ELF-1 (cell line): Measurements from ENCODE around the gene WDR18.

Experiments used
- DNase-seq: peaks from one replicate; pipeline ENCODE4 v3.0.0-alpha.2; 2016; ENCODE audit warnings: low read depth, low spot score

Gene WDR18

GRCh38 chr19:964116-964520, 20.0 kb upstream of the WDR18 start:
- DNase-seq: no peak

- DNase-seq: no peak
These were observed 19.1 kb upstream of the WDR18 start for GRCh38 chr19:964761-965694.

GRCh38 chr19:966485-967088, 17.6 kb upstream of the WDR18 start:
- no peak for DNase-seq

GRCh38 chr19:970695-971094, 13.4 kb upstream of the WDR18 start:
- peak; percentile 77 for DNase-seq

GRCh38 chr19:971795-972194, 12.3 kb upstream of the WDR18 start:
- no peak for DNase-seq

- no peak for DNase-seq
These were observed 11.9 kb upstream of the WDR18 start for GRCh38 chr19:972281-972680.

- DNase-seq: no peak
These were observed 10.2 kb upstream of the WDR18 start for GRCh38 chr19:973726-974563.

GRCh38 chr19:974564-975257, 9.4 kb upstream of the WDR18 start:
- DNase-seq: no peak

- no peak for DNase-seq
These were observed 7.7 kb upstream of the WDR18 start for GRCh38 chr19:976476-976875.

GRCh38 chr19:977058-977464, 7.1 kb upstream of the WDR18 start:
- no peak for DNase-seq

- DNase-seq: no peak
These were observed 4.8 kb upstream of the WDR18 start for GRCh38 chr19:979318-979741.

- peak; percentile 95 for DNase-seq
These were observed 3.8 kb upstream of the WDR18 start for GRCh38 chr19:980133-980998.

GRCh38 chr19:982567-983170, 1.5 kb upstream of the WDR18 start:
- peak; percentile 88 for DNase-seq

- no peak for DNase-seq
These were observed 1.9 kb downstream of the WDR18 start for GRCh38 chr19:986083-986482.

- no peak for DNase-seq
These were observed 3.9 kb downstream of the WDR18 start for GRCh38 chr19:988081-988480.

GRCh38 chr19:988510-988909, 4.4 kb downstream of the WDR18 start:
- no peak for DNase-seq

- DNase-seq: peak; percentile 57
These were observed 5.4 kb downstream of the WDR18 start for GRCh38 chr19:989381-990081.

GRCh38 chr19:990119-990571, 6.0 kb downstream of the WDR18 start:
- DNase-seq: peak; percentile 70

GRCh38 chr19:990746-991145, 6.6 kb downstream of the WDR18 start:
- no peak for DNase-seq
